ENCODE data around the gene DKKL1.
"Not testable (repeated sequence)": the region's sequence is repeated elsewhere in the genome, so short reads cannot be mapped to it uniquely, and the experiment has no call there.

DKKL1 gene

GRCh38 chr19:49363268-49364082, at the start of gene DKKL1:
Gene DKKL1 (plus strand): TSS chr19:49363877. CDS start chr19:49363999, 122 bp downstream.
- peak; percentile 35 for DNase-seq

GRCh38 chr19:49315111-49315510, 48.6 kb upstream of the DKKL1 start:
- DNase-seq: no peak

- DNase-seq: no peak
These were observed 47.4 kb upstream of the DKKL1 start for GRCh38 chr19:49316284-49316683.

- DNase-seq: no peak
These were observed 45.4 kb upstream of the DKKL1 start for GRCh38 chr19:49318296-49318695.

GRCh38 chr19:49324801-49325576, 38.7 kb upstream of the DKKL1 start, which contains the start of gene SLC6A16:
Gene SLC6A16 (minus strand): TSS chr19:49325191. CDS start chr19:49311347, 13,844 bp downstream.
- DNase-seq: no peak

- not testable (repeated sequence) for DNase-seq
These were observed 37.9 kb upstream of the DKKL1 start for GRCh38 chr19:49325756-49326155.

GRCh38 chr19:49326165-49326704, 37.4 kb upstream of the DKKL1 start:
- DNase-seq: no peak

- no peak for DNase-seq
These were observed 35.7 kb upstream of the DKKL1 start for GRCh38 chr19:49327878-49328544.

- no peak for DNase-seq
These were observed 34.9 kb upstream of the DKKL1 start for GRCh38 chr19:49328741-49329140.

GRCh38 chr19:49331187-49331586, 32.5 kb upstream of the DKKL1 start:
- not testable (repeated sequence) for DNase-seq

- no peak for DNase-seq
These were observed 32.0 kb upstream of the DKKL1 start for GRCh38 chr19:49331616-49332055.

GRCh38 chr19:49332691-49333417, 30.8 kb upstream of the DKKL1 start:
- not testable (repeated sequence) for DNase-seq

- no peak for DNase-seq
These were observed 30.3 kb upstream of the DKKL1 start for GRCh38 chr19:49333418-49333805.

- DNase-seq: no peak
These were observed 29.8 kb upstream of the DKKL1 start for GRCh38 chr19:49333811-49334288.

- no peak for DNase-seq
These were observed 28.4 kb upstream of the DKKL1 start, which contains the start of gene CD37 for GRCh38 chr19:49335071-49335783. Gene CD37 (plus strand): TSS chr19:49335406. CDS start chr19:49335541, 135 bp downstream.

GRCh38 chr19:49335784-49336481, 27.7 kb upstream of the DKKL1 start:
- DNase-seq: no peak

GRCh38 chr19:49336482-49337266, 27.0 kb upstream of the DKKL1 start:
- no peak for DNase-seq

- DNase-seq: no peak
These were observed 26.2 kb upstream of the DKKL1 start for GRCh38 chr19:49337267-49338022.

Data from NCI-H526 treated with DMSO at 0.1 percent for 48 hours (cell line).